GM23248 (cell line): ENCODE measurements around the gene EEF1A2. TPM values are rescaled to one million over a fixed set of nuclear protein-coding genes. Genes with fewer than 3 reads are reported as not detected.

Source experiments
- DNase-seq: peaks from one replicate; pipeline ENCODE4 v3.0.0-alpha.2; 2015
- H2AFZ ChIP-seq: fragments of 200-600 bp; sonication (generic); 2 replicates; pipeline ENCODE4 v1.6.1; 2016; ENCODE audit warnings: antibody characterized with exemption
- H3F3A ChIP-seq: fragments of 200-600 bp; sonication (generic); 2 replicates; pipeline ENCODE4 v1.6.1; 2016; ENCODE audit warnings: mild to moderate bottlenecking, antibody characterized with exemption, mixed run types; ENCODE audit not compliant: insufficient read depth
- H3K27ac ChIP-seq: fragments of 200-600 bp; sonication (generic); 2 replicates; pipeline ENCODE4 v1.5.1; 2016; ENCODE audit warnings: mild to moderate bottlenecking
- H3K27me3 ChIP-seq: fragments of 200-600 bp; sonication (generic); replicated peaks from 2 replicates; pipeline ENCODE4 v1.6.1; 2016; ENCODE audit warnings: mild to moderate bottlenecking; ENCODE audit not compliant: insufficient read depth
- H3K36me3 ChIP-seq: fragments of 200-600 bp; sonication (generic); 2 replicates; pipeline ENCODE4 v1.6.1; 2016; ENCODE audit warnings: low read depth, mild to moderate bottlenecking
- H3K4me1 ChIP-seq: fragments of 200-600 bp; sonication (generic); 2 replicates; pipeline ENCODE4 v1.6.1; 2016; ENCODE audit warnings: mild to moderate bottlenecking; ENCODE audit not compliant: insufficient read depth
- H3K4me2 ChIP-seq: fragments of 200-600 bp; sonication (generic); one replicate; pipeline ENCODE4 v1.6.1; 2016; ENCODE audit warnings: mild to moderate bottlenecking; ENCODE audit not compliant: unreplicated experiment
- H3K4me3 ChIP-seq: fragments of 200-600 bp; sonication (generic); 2 replicates; pipeline ENCODE4 v1.5.1; 2016; ENCODE audit warnings: mild to moderate bottlenecking
- H3K79me2 ChIP-seq: fragments of 200-600 bp; sonication (generic); 2 replicates; pipeline ENCODE4 v1.6.1; 2016; ENCODE audit warnings: mild to moderate bottlenecking; ENCODE audit not compliant: insufficient read depth
- H3K9ac ChIP-seq: fragments of 200-600 bp; sonication (generic); 2 replicates; pipeline ENCODE4 v1.6.1; 2016; ENCODE audit warnings: mild to moderate bottlenecking
- H3K9me2 ChIP-seq: fragments of 200-600 bp; sonication (generic); 2 replicates; pipeline ENCODE4 v1.6.1; 2016; ENCODE audit warnings: mixed run types, mild to moderate bottlenecking, moderate library complexity; ENCODE audit not compliant: insufficient read depth
- H3K9me3 ChIP-seq: fragments of 200-600 bp; sonication (generic); one replicate; pipeline ENCODE4 v1.6.1; 2017; ENCODE audit warnings: low read depth
- H4K20me1 ChIP-seq: fragments of 200-600 bp; sonication (generic); 2 replicates; pipeline ENCODE4 v1.6.0; 2016; ENCODE audit not compliant: insufficient read depth
- EZH2 ChIP-seq: fragments of 200-600 bp; sonication (generic); IDR thresholded peaks from 2 replicates; pipeline ENCODE4 v1.6.1; 2018; ENCODE audit warnings: antibody characterized with exemption, mild to moderate bottlenecking; ENCODE audit not compliant: insufficient read depth, poor library complexity, severe bottlenecking
- EZH2phosphoT487 ChIP-seq: fragments of 200-600 bp; sonication (generic); IDR thresholded peaks from 2 replicates; pipeline ENCODE4 v1.6.1; 2018; ENCODE audit warnings: antibody characterized with exemption, moderate library complexity, mild to moderate bottlenecking, low read depth; ENCODE audit not compliant: insufficient read depth
- WGBS, 2 experiments: methylation state at CpG; one replicate each; pipeline ENCODE4 v1.1.6; 2015 to 2017; ENCODE audit warnings: low lambda C conversion rate in 2 of 2, low coverage in 1 of 2; ENCODE audit errors: missing lambda C conversion rate in 2 of 2; 5-methylcytosine and 5-hydroxymethylcytosine counted together
- in situ Hi-C: fragments of 300-500 bp; cut with MboI; formaldehyde crosslinking; loops from 2 replicates; pipeline ENCODE4 v1.15.0; 2020
- polyA plus RNA-seq: library from polyadenylated mRNA; unstranded; fragments of >200 nt; fragmentation: Nextera tagmentation; extraction: Ambion mirVana; gene quantifications from 2 replicates; pipeline ENCODE4 v1.2.1, GENCODE V29; 2016
- total RNA-seq: library from RNA; depleted of rRNA; stranded (reverse); fragments of >200 nt; shearing (Covaris generic); gene quantifications from 2 replicates; pipeline ENCODE4 v1.2.3, GENCODE V29; 2014; rRNA removed

EEF1A2 gene
- total and polyA plus RNA-seq, 2 experiments from 2014 or later = 0.43 TPM; not detected in 1

GRCh38 chr20:63440366-63440955 lies 58.4 kb downstream of the EEF1A2 start:
- DNase-seq = no peak
- TF ChIP-seq EZH2 (no peak), EZH2phosphoT487 (no peak)
- Histone ChIP-seq H3K4me3 (no peak overlapping the region), H3K4me2 (no peak overlapping the region), H3K4me1 (no peaks in the 10 kb centered on the region), H3K9me3 (no peaks in the 10 kb centered on the region), H3F3A (no peaks in the 10 kb centered on the region), H3K27me3 (peaks cover 16% of the 10 kb centered on the region), H3K79me2 (no peaks in the 10 kb centered on the region), H4K20me1 (no peaks in the 10 kb centered on the region), H2AFZ (no peak overlapping the region), H3K9me2 (no peaks in the 10 kb centered on the region), H3K27ac (no peak overlapping the region), H3K36me3 (no peaks in the 10 kb centered on the region), H3K9ac (no peak overlapping the region)
- in situ Hi-C loops = no loop called here
- WGBS, 2 experiments = 71 to 74% methylated on average over 21 to 25 of the region's 26 CpGs

DNA sequence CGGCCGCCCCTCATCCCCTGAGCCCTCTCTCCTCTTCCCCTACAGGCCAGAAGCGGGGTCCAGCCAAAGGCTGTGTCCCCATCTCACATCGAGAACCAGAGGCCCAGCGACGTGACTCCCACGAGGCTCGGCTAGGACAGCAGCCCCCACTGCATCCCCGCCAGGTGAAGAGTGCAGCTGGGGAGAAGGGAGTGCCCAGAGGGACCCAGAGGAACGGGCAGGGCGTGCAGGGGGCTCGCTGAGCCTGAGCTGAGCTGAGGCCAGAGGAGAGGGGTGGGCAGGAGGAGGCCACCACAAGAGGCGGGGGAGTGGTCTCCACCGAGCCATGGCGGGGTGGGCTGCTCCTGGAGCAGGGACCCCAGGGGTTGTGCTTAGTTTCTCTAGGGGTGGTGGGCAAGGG lies 59.0 kb downstream of the EEF1A2 start:
- Histone ChIP-seq H3K36me3 (no peaks in the 10 kb centered on the region), H3K9ac (no peak overlapping the region), H2AFZ (no peak overlapping the region), H3K4me2 (no peak overlapping the region), H4K20me1 (no peaks in the 10 kb centered on the region), H3K9me2 (no peaks in the 10 kb centered on the region), H3K4me3 (no peak overlapping the region), H3K27ac (no peak overlapping the region), H3K9me3 (no peaks in the 10 kb centered on the region), H3F3A (no peaks in the 10 kb centered on the region), H3K79me2 (no peaks in the 10 kb centered on the region), H3K4me1 (no peaks in the 10 kb centered on the region), H3K27me3 (peaks cover 18% of the 10 kb centered on the region)
- TF ChIP-seq EZH2phosphoT487 (no peak), EZH2 (no peak)
- DNase-seq = no peak
- 58 to 61% methylated on average over 13 to 15 of the region's 15 CpGs for WGBS, 2 experiments
- in situ Hi-C loops = no loop called here

DNA sequence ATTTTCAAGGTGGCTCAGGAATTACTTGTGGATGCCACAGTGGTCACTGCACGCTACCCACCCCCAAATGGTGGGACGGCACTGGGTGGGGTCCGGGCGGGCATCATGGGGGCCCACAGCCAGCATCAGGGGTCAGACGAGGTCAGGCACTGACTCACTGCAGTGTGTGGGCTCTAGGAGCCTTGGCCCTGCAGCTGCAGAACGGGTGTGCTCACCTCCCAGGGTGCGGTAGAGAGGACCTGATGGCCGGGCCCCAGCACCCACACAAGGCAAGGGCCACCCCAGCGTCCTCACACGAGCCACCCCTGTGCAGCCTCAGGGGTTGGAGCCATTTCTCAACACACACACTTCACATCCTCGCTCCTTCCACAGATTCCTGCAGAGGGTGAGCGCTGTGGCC lies 60.8 kb downstream of the EEF1A2 start:
- H3K4me2 ChIP-seq = no peak overlapping the region
- no peaks in the 10 kb centered on the region for H3K36me3 ChIP-seq
- H4K20me1 ChIP-seq = no peaks in the 10 kb centered on the region
- no peaks in the 10 kb centered on the region for H3K4me1 ChIP-seq
- no peaks in the 10 kb centered on the region for H3K9me2 ChIP-seq
- in situ Hi-C loops = no loop called here
- TF ChIP-seq EZH2 = no peak
- no peak for TF ChIP-seq EZH2phosphoT487
- H3K9ac ChIP-seq = no peak overlapping the region
- H3K4me3 ChIP-seq = no peak overlapping the region
- H3K27me3 ChIP-seq = peaks cover 21% of the 10 kb centered on the region
- H3K27ac ChIP-seq = no peak overlapping the region
- H3K9me3 ChIP-seq = no peaks in the 10 kb centered on the region
- no peak for DNase-seq
- H3K79me2 ChIP-seq = no peaks in the 10 kb centered on the region
- no peaks in the 10 kb centered on the region for H3F3A ChIP-seq
- 32 to 44% methylated on average over 11 to 12 of the region's 12 CpGs for WGBS, 2 experiments
- H2AFZ ChIP-seq = no peak overlapping the region

Other genes with a start within 250 kb of the EEF1A2 start
- not detected in 2 replicates for gene NKAIN4, start 244.6 kb downstream of the EEF1A2 start, total RNA-seq
- gene NKAIN4, start 244.6 kb downstream of the EEF1A2 start, polyA plus RNA-seq = not detected in 2 replicates
- gene ARFGAP1, start 226.3 kb downstream of the EEF1A2 start, total RNA-seq = 88.5 and 105 TPM in 2 replicates
- 59.9 and 69.0 TPM in 2 replicates for gene ARFGAP1, start 226.3 kb downstream of the EEF1A2 start, polyA plus RNA-seq
- not detected in 2 replicates for gene COL20A1, start 205.9 kb downstream of the EEF1A2 start, total RNA-seq
- gene COL20A1, start 205.9 kb downstream of the EEF1A2 start, polyA plus RNA-seq = not detected in 2 replicates
- not detected in 2 replicates for gene CHRNA4, start 137.7 kb downstream of the EEF1A2 start, total RNA-seq
- not detected in 2 replicates for gene CHRNA4, start 137.7 kb downstream of the EEF1A2 start, polyA plus RNA-seq
- not detected in 2 replicates for gene KCNQ2, start 26.4 kb downstream of the EEF1A2 start, total RNA-seq
- 0.38 TPM in 1 of 2 replicates, not detected in the other for gene KCNQ2, start 26.4 kb downstream of the EEF1A2 start, polyA plus RNA-seq
- gene PPDPF, start 21.7 kb upstream of the EEF1A2 start, total RNA-seq = 132 and 236 TPM in 2 replicates
- 170 and 171 TPM in 2 replicates for gene PPDPF, start 21.7 kb upstream of the EEF1A2 start, polyA plus RNA-seq
- gene PTK6, start 38.3 kb upstream of the EEF1A2 start, total RNA-seq = 0.13 TPM in 1 of 2 replicates, not detected in the other
- gene PTK6, start 38.3 kb upstream of the EEF1A2 start, polyA plus RNA-seq = 0.06 TPM in 1 of 2 replicates, not detected in the other
- gene SRMS, start 48.7 kb upstream of the EEF1A2 start, total RNA-seq = not detected in 2 replicates
- gene SRMS, start 48.7 kb upstream of the EEF1A2 start, polyA plus RNA-seq = not detected in 2 replicates
- 0.65 TPM in 1 of 2 replicates, not detected in the other for gene FNDC11, start 55.1 kb upstream of the EEF1A2 start, total RNA-seq
- 0.15 and 0.37 TPM in 2 replicates for gene FNDC11, start 55.1 kb upstream of the EEF1A2 start, polyA plus RNA-seq
- gene HELZ2, start 75.2 kb upstream of the EEF1A2 start, total RNA-seq = 17.5 and 25.2 TPM in 2 replicates
- gene HELZ2, start 75.2 kb upstream of the EEF1A2 start, polyA plus RNA-seq = 3.0 and 3.7 TPM in 2 replicates
- gene GMEB2, start 128.0 kb upstream of the EEF1A2 start, total RNA-seq = 13.6 and 15.4 TPM in 2 replicates
- 7.7 and 7.8 TPM in 2 replicates for gene GMEB2, start 128.0 kb upstream of the EEF1A2 start, polyA plus RNA-seq
- 26.8 and 37.6 TPM in 2 replicates for gene STMN3, start 154.3 kb upstream of the EEF1A2 start, total RNA-seq
- gene STMN3, start 154.3 kb upstream of the EEF1A2 start, polyA plus RNA-seq = 18.5 and 18.6 TPM in 2 replicates
- 15.6 and 30.7 TPM in 2 replicates for gene RTEL1, start 159.2 kb upstream of the EEF1A2 start, total RNA-seq
- 8.5 and 8.6 TPM in 2 replicates for gene RTEL1, start 159.2 kb upstream of the EEF1A2 start, polyA plus RNA-seq
- gene TNFRSF6B, start 197.6 kb upstream of the EEF1A2 start, total RNA-seq = 36.9 and 39.9 TPM in 2 replicates
- 17.4 and 17.5 TPM in 2 replicates for gene TNFRSF6B, start 197.6 kb upstream of the EEF1A2 start, polyA plus RNA-seq
- gene ARFRP1, start 208.9 kb upstream of the EEF1A2 start, total RNA-seq = 61.4 and 65.9 TPM in 2 replicates
- 57.6 and 60.8 TPM in 2 replicates for gene ARFRP1, start 208.9 kb upstream of the EEF1A2 start, polyA plus RNA-seq
- gene ZGPAT, start 209.0 kb upstream of the EEF1A2 start, total RNA-seq = 26.2 and 28.5 TPM in 2 replicates
- gene ZGPAT, start 209.0 kb upstream of the EEF1A2 start, polyA plus RNA-seq = 19.9 and 22.7 TPM in 2 replicates
- gene LIME1, start 237.6 kb upstream of the EEF1A2 start, total RNA-seq = 14.1 and 32.0 TPM in 2 replicates
- 2.4 and 3.7 TPM in 2 replicates for gene LIME1, start 237.6 kb upstream of the EEF1A2 start, polyA plus RNA-seq
- 63.9 and 64.9 TPM in 2 replicates for gene SLC2A4RG, start 240.7 kb upstream of the EEF1A2 start, total RNA-seq
- gene SLC2A4RG, start 240.7 kb upstream of the EEF1A2 start, polyA plus RNA-seq = 21.3 and 22.7 TPM in 2 replicates